Endodermal cell (in vitro differentiated cells): Measurements from ENCODE around the gene FASTKD2. TPM values are rescaled to one million over a fixed set of nuclear protein-coding genes. Genes with fewer than 3 reads are reported as not detected.

ENCODE experiments used
- DNase-seq: peaks from one replicate; pipeline ENCODE4 v3.0.0-alpha.2; 2017
- H3K27ac ChIP-seq: 2 replicates; pipeline ENCODE4 v1.5.1; 2013; ENCODE audit warnings: mild to moderate bottlenecking, low read depth, low read length, moderate library complexity
- H3K27me3 ChIP-seq: 2 replicates; pipeline ENCODE4 v1.6.1; 2013; ENCODE audit warnings: mild to moderate bottlenecking, low read length, moderate library complexity; ENCODE audit not compliant: insufficient read depth, control insufficient read depth, poor library complexity, severe bottlenecking
- H3K36me3 ChIP-seq: 2 replicates; pipeline ENCODE4 v1.7.0; 2013; ENCODE audit warnings: mild to moderate bottlenecking, low read length, moderate library complexity; ENCODE audit not compliant: control insufficient read depth, insufficient read depth
- H3K4me1 ChIP-seq: one replicate; pipeline ENCODE4 v1.7.0; 2013; ENCODE audit warnings: low read length; ENCODE audit not compliant: control insufficient read depth, insufficient read depth
- H3K4me3 ChIP-seq: 2 replicates; pipeline ENCODE4 v1.5.1; 2013; ENCODE audit warnings: mild to moderate bottlenecking, low read length, moderate library complexity
- H3K9ac ChIP-seq: 2 replicates; pipeline ENCODE4 v1.6.1; 2013; ENCODE audit warnings: mild to moderate bottlenecking, low read length, moderate library complexity; ENCODE audit not compliant: poor library complexity, severe bottlenecking; ENCODE audit errors: extremely low read depth
- H3K9me3 ChIP-seq: 2 replicates; pipeline ENCODE4 v1.6.1; 2013; ENCODE audit warnings: mild to moderate bottlenecking, low read length, moderate library complexity; ENCODE audit not compliant: control insufficient read depth
- H3K27ac Mint-ChIP-seq: 2 replicates; pipeline ENCODE4 v1.8.0; 2020; ENCODE audit warnings: mixed read lengths
- H3K27me3 Mint-ChIP-seq: 2 replicates; pipeline ENCODE4 v1.8.0; 2021; ENCODE audit warnings: mild to moderate bottlenecking, mixed read lengths; ENCODE audit not compliant: insufficient read depth
- H3K36me3 Mint-ChIP-seq: 2 replicates; pipeline ENCODE4 v1.8.0; 2020; ENCODE audit warnings: low read depth, mixed read lengths
- H3K4me1 Mint-ChIP-seq: 2 replicates; pipeline ENCODE4 v1.8.0; 2020; ENCODE audit warnings: mixed read lengths
- H3K4me3 Mint-ChIP-seq: 2 replicates; pipeline ENCODE4 v1.8.0; 2020; ENCODE audit warnings: mild to moderate bottlenecking, moderate library complexity, mixed read lengths
- H3K9me3 Mint-ChIP-seq: 2 replicates; pipeline ENCODE4 v1.8.0; 2020; ENCODE audit warnings: mild to moderate bottlenecking, mixed read lengths
- CTCF ChIP-seq: fragments of 200-600 bp; sonication (generic); conservative IDR thresholded peaks from 2 replicates; pipeline ENCODE4 v1.5.0; 2021; ENCODE audit warnings: antibody characterized with exemption, mild to moderate bottlenecking
- WGBS, 2 experiments: methylation state at CpG; one replicate each; pipeline versions ENCODE4 v1.1.5 to v1.1.7; 2013; ENCODE audit warnings: missing lambda C conversion rate in 2 of 2, mixed read lengths in 1 of 2; ENCODE audit not compliant: insufficient coverage in 1 of 2, insufficient read length in 1 of 2; 5-methylcytosine and 5-hydroxymethylcytosine counted together
- total RNA-seq, 2 donors: library from RNA; stranded (reverse); fragmentation: NEBNext Ultra II Directional in 1 of 2; extraction: Animal tissue kit (Norgen Biotek cat#: 25700) in 1 of 2; gene quantifications; 2 replicates in 1 of 2; 3 replicates in 1 of 2; pipeline ENCODE4 v1.2.1, GENCODE V29; 2021

FASTKD2 gene
- total RNA-seq, 2 donors from 2014 or later: 31.3 to 31.6 TPM

DNA sequence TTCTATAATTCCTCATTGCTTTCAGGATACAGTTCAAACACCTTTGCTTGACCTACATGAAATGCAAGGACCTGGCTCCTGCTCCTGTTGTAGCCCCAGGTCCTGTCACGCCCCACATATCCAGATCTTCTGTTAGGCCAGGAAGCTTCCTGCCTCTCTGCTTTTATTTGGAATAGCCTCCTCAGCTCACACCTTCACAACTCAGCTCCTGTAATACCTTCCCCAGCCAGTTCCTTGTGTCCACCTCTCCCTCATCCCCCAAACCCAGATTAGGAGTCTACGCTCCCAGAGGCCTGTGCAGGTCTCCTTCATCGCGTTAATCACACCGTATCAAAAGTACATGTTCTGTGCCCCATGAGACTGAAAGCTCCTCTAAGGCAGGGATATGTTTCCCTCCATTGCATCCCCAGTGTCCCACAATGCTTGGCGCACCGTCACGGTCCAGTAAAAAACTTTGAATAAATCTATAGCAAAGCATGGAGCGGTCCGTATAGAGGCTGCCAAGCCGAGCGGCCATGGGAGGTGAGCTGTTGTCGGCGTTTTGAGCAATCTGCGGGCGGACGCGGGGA, 649 bp upstream of the FASTKD2 start:
- Histone ChIP-seq H3K9me3 (no peaks in the 10 kb centered on the region), H3K4me3 (peak overlapping the region; percentile 97), H3K4me1 (no peaks in the 10 kb centered on the region), H3K9ac (peak overlapping the region; percentile 86), H3K27me3 (peaks cover 31% of the 10 kb centered on the region), H3K36me3 (peaks cover 22% of the 10 kb centered on the region), H3K27ac (no peak overlapping the region)
- H3K4me1 Mint-ChIP-seq: peaks cover 6% of the 10 kb centered on the region
- 8 to 16% methylated on average over 8 to 18 of the region's 18 CpGs for WGBS, 2 experiments
- peak; percentile 21 for TF ChIP-seq CTCF
- peaks cover 21% of the 10 kb centered on the region for H3K36me3 Mint-ChIP-seq
- no peaks in the 10 kb centered on the region for H3K9me3 Mint-ChIP-seq
- H3K27me3 Mint-ChIP-seq: peaks cover 13% of the 10 kb centered on the region
- peak overlapping the region; percentile 91 for H3K4me3 Mint-ChIP-seq
- DNase-seq: no peak
- peak overlapping the region; percentile 96 for H3K27ac Mint-ChIP-seq

DNA sequence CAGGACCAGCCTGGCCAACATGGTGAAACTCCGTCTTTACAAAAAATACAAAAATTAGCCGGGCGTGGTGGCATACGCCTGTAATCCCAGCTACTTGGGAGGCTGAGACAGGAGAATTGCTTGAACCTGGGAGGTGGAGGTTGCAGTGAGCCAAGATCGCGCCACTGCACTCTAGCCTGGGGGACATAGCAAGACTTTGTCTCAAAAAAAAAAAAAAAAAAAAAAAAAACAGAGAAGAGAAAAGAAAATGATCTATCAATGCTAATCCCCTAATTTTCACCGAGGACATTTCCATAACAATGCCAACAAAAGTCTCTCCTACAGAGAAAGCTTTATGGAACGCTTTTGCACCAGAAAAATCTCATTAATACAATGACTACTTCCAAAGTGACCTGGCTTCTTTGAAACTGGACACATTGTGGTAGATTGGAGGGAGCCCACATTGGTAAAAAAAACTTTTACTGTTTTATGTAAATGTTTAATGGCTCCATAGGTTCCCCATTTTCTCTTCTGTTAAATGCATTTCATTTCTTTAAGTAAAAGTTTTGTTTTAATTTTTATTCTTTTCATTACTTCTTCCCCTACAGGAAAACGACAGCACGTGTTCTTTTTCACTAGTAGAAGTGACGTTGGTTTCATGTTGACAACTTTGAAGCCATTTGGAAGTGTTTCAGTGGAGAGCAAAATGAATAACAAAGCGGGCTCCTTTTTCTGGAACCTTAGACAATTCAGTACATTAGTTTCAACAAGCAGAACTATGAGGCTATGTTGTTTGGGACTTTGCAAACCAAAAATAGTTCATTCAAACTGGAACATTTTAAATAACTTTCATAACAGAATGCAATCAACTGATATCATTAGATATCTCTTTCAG, 888 bp downstream of the FASTKD2 start:
- Mint-ChIP-seq H3K4me1 (peaks cover 6% of the 10 kb centered on the region), H3K4me3 (peak overlapping the region; percentile 91), H3K27me3 (peaks cover 3% of the 10 kb centered on the region), H3K9me3 (no peaks in the 10 kb centered on the region), H3K27ac (peak overlapping the region; percentile 96), H3K36me3 (peaks cover 34% of the 10 kb centered on the region)
- no peaks in the 10 kb centered on the region for H3K4me1 ChIP-seq
- TF ChIP-seq CTCF: no peak
- H3K27ac ChIP-seq: no peak overlapping the region
- H3K36me3 ChIP-seq: peaks cover 33% of the 10 kb centered on the region
- peaks cover 22% of the 10 kb centered on the region for H3K27me3 ChIP-seq
- no peaks in the 10 kb centered on the region for H3K9me3 ChIP-seq
- H3K4me3 ChIP-seq: peak overlapping the region; percentile 97
- no peak for DNase-seq
- 31 to 43% methylated on average over 6 to 10 of the region's 12 CpGs for WGBS, 2 experiments
- H3K9ac ChIP-seq: peak overlapping the region; percentile 86

DNA sequence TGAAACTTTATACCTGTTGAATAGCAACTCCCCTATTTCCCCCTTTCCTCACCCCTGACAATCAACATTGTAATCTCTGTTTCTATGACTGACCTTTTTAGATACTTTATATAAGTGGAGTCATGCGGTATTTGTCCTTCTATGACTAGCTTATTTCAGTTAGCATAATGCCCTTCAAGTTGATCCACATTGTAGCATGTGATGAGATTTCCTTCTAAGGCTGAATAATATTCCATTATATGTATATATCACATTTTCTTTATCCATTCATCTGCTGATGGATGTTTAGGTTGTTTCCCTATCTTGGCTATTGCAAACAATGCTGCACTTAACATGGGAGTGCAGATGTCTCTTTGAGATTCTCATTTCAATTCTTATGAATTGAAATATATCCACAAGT, 9.5 kb downstream of the FASTKD2 start:
- DNase-seq: no peak
- 83 to 100% methylated on average over 1 of the region's 1 CpG for WGBS, 2 experiments
- Histone ChIP-seq H3K4me1 (no peaks in the 10 kb centered on the region), H3K4me3 (no peak overlapping the region), H3K27ac (no peak overlapping the region), H3K27me3 (no peaks in the 10 kb centered on the region), H3K36me3 (peaks cover 83% of the 10 kb centered on the region), H3K9ac (no peak overlapping the region), H3K9me3 (peaks cover 30% of the 10 kb centered on the region)
- no peak overlapping the region for H3K27ac Mint-ChIP-seq
- H3K4me3 Mint-ChIP-seq: no peak overlapping the region
- peaks cover 16% of the 10 kb centered on the region for H3K9me3 Mint-ChIP-seq
- H3K27me3 Mint-ChIP-seq: no peaks in the 10 kb centered on the region
- no peak for TF ChIP-seq CTCF
- peaks cover 87% of the 10 kb centered on the region for H3K36me3 Mint-ChIP-seq
- H3K4me1 Mint-ChIP-seq: no peaks in the 10 kb centered on the region
